CD4-positive, alpha-beta memory T cell (primary cell): ENCODE measurements around the gene TEAD1. TPM values are rescaled to one million over a fixed set of nuclear protein-coding genes. Genes with fewer than 3 reads are reported as not detected.

Experiments used
- CTCF ChIA-PET: fragments of 350-600 bp; sonication (Branson Sonifier 250); formaldehyde crosslinking; loops from one replicate; lab custom pipeline; 2021; ENCODE audit warnings: inconsistent platforms; ENCODE audit not compliant: partially characterized antibody; lab: Charles Lee
- POLR2A ChIA-PET: fragments of 350-600 bp; sonication (Branson Sonifier 250); formaldehyde crosslinking; loops from one replicate; lab custom pipeline; 2021; ENCODE audit not compliant: partially characterized antibody; lab: Charles Lee
- DNase-seq, 5 donors: peaks; one replicate each; pipeline versions ENCODE4 v3.0.0 to v3.0.0-alpha.2; 2020 to 2022; ENCODE audit warnings: mixed read lengths in 1 of 5
- H3K27ac ChIP-seq: one replicate; pipeline ENCODE4 v1.7.0; 2013; ENCODE audit warnings: low read depth, low read length
- H3K27me3 ChIP-seq: 2 replicates; pipeline ENCODE4 v1.7.0; 2013; ENCODE audit warnings: mild to moderate bottlenecking, low read length, moderate library complexity; ENCODE audit not compliant: insufficient read depth
- H3K36me3 ChIP-seq: 2 replicates; pipeline ENCODE4 v1.7.0; 2013; ENCODE audit warnings: mild to moderate bottlenecking, low read length, moderate library complexity; ENCODE audit not compliant: insufficient read depth
- H3K4me1 ChIP-seq: 2 replicates; pipeline ENCODE4 v1.7.0; 2013; ENCODE audit warnings: mild to moderate bottlenecking, low read length, moderate library complexity; ENCODE audit not compliant: insufficient read depth
- H3K4me3 ChIP-seq, 2 donors: one replicate each; pipeline ENCODE4 v1.7.0; 2013; ENCODE audit warnings: low read length in 2 of 2, mild to moderate bottlenecking in 1 of 2
- H3K9me3 ChIP-seq, 2 donors: one replicate each; pipeline ENCODE4 v1.7.0; 2013; ENCODE audit warnings: low read length in 2 of 2, control low read depth in 1 of 2; ENCODE audit not compliant: control insufficient read depth in 1 of 2
- H3K27ac Mint-ChIP-seq, 7 donors: one replicate each; pipeline ENCODE4 v1.8.0; 2020 to 2021; ENCODE audit warnings: mixed read lengths in 7 of 7, mild to moderate bottlenecking in 6 of 7, inconsistent platforms in 3 of 7, moderate library complexity in 3 of 7
- H3K27me3 Mint-ChIP-seq, 2 donors: one replicate each; pipeline ENCODE4 v1.8.0; 2020 to 2021; ENCODE audit warnings: mixed read lengths in 2 of 2
- H3K36me3 Mint-ChIP-seq, 2 donors: one replicate each; pipeline ENCODE4 v1.8.0; 2020 to 2021; ENCODE audit warnings: mixed read lengths in 2 of 2, inconsistent platforms in 1 of 2, mild to moderate bottlenecking in 1 of 2
- H3K4me1 Mint-ChIP-seq, 4 donors: one replicate each; pipeline ENCODE4 v1.8.0; 2020 to 2021; ENCODE audit warnings: mixed read lengths in 4 of 4, mild to moderate bottlenecking in 1 of 4
- H3K4me3 Mint-ChIP-seq, 8 donors: one replicate each; pipeline ENCODE4 v1.8.0; 2020 to 2021; ENCODE audit warnings: mixed read lengths in 8 of 8, mild to moderate bottlenecking in 7 of 8, moderate library complexity in 6 of 8, inconsistent platforms in 3 of 8
- H3K9me3 Mint-ChIP-seq, 8 donors: one replicate each; pipeline ENCODE4 v1.8.0; 2020 to 2021; ENCODE audit warnings: mixed read lengths in 8 of 8, mild to moderate bottlenecking in 5 of 8, inconsistent platforms in 3 of 8, moderate library complexity in 1 of 8
- intact Hi-C: fragments of 100-400 bp; cut with micrococcal nuclease; formaldehyde crosslinking; loops from one replicate; pipeline ENCODE4 v1.15.1; 2023
- polyA plus RNA-seq, 2 donors: library from polyadenylated mRNA; unstranded; fragments of 300-500 nt; fragmentation: Illumina TruSeq; gene quantifications; one replicate each; pipeline ENCODE4 v1.2.3, GENCODE V29; 2021
- total RNA-seq, 2 experiments: library from RNA; stranded (reverse); gene quantifications; one replicate each; pipeline ENCODE4 v1.2.3, GENCODE V29; 2021

TEAD1 gene
- total and polyA plus RNA-seq, 4 experiments from 2014 or later: 0.15 to 1.1 (median 0.52) TPM; not detected in 1

DNA sequence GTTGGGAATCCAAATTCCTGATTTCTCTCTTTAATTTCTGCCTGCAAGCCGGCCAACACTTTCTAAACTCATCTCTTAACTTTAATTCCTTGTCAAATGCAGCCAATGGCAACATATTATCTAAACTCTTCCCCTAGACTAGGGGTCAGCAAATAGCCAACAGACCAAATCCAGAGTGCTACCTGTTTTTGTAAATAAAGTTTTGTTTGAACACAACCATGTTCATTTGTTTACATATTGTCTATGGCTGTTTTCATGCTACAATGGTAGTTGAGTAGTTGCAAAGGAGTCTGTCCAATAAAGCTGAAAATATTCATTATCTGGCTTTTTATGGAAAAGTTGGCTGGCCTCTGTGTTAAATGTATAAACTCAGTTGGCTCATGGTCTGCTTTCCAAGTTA, 297.7 kb downstream of the TEAD1 start:
- H3K36me3 Mint-ChIP-seq: no peaks in the 10 kb centered on the region
- Histone ChIP-seq H3K27me3 (no peaks in the 10 kb centered on the region), H3K4me3 (no peak overlapping the region), H3K4me1 (no peaks in the 10 kb centered on the region), H3K36me3 (no peaks in the 10 kb centered on the region), H3K27ac (no peak overlapping the region), H3K9me3 (no peaks in the 10 kb centered on the region)
- H3K9me3 Mint-ChIP-seq: peaks cover 0 to 1% (median 0%) of the 10 kb centered on the region in 8 donors
- ChIA-PET CTCF (interaction anchor here (0.6 kb wide), 1 partner anchor 50 kb away, joined by 5 read pairs; no protein-coding TSS in a partner anchor), POLR2A (no interaction called here)
- intact Hi-C loops: no loop called here
- H3K27me3 Mint-ChIP-seq: peaks cover 10 to 13% of the 10 kb centered on the region in 2 donors
- no peaks in the 10 kb centered on the region for H3K4me1 Mint-ChIP-seq
- DNase-seq: no peak
- H3K27ac Mint-ChIP-seq: no peak overlapping the region
- H3K4me3 Mint-ChIP-seq: no peak overlapping the region

- Histone ChIP-seq H3K4me3 (no peak overlapping the region), H3K27me3 (no peaks in the 10 kb centered on the region), H3K9me3 (no peaks in the 10 kb centered on the region), H3K4me1 (no peaks in the 10 kb centered on the region), H3K36me3 (no peaks in the 10 kb centered on the region), H3K27ac (no peak overlapping the region)
- CTCF ChIA-PET: interaction anchor here (3.1 kb wide), 1 partner anchor 9 kb away, joined by 21 read pairs; no protein-coding TSS in a partner anchor
- Mint-ChIP-seq H3K9me3 (peaks cover 0 to 1% (median 0%) of the 10 kb centered on the region in 8 donors), H3K27ac (no peak overlapping the region), H3K4me1 (no peaks in the 10 kb centered on the region), H3K27me3 (peaks cover 6 to 9% of the 10 kb centered on the region in 2 donors), H3K36me3 (no peaks in the 10 kb centered on the region), H3K4me3 (no peak overlapping the region)
- intact Hi-C loops: no loop called here
- DNase-seq: no peak
- POLR2A ChIA-PET: no interaction called here
Observed at GRCh38 chr11:12973528-12974181, 299.4 kb downstream of the TEAD1 start.

- ChIA-PET POLR2A (no interaction called here), CTCF (interaction anchor here (3.1 kb wide), 1 partner anchor 10 kb away, joined by 21 read pairs; no protein-coding TSS in a partner anchor)
- Histone ChIP-seq H3K4me3 (no peak overlapping the region), H3K4me1 (no peaks in the 10 kb centered on the region), H3K27ac (no peak overlapping the region), H3K27me3 (no peaks in the 10 kb centered on the region), H3K9me3 (no peaks in the 10 kb centered on the region), H3K36me3 (no peaks in the 10 kb centered on the region)
- Mint-ChIP-seq H3K9me3 (peaks cover 0 to under 1% (median 0%) of the 10 kb centered on the region in 8 donors), H3K4me1 (no peaks in the 10 kb centered on the region), H3K27me3 (peaks cover 6 to 8% of the 10 kb centered on the region in 2 donors), H3K4me3 (no peak overlapping the region), H3K36me3 (no peaks in the 10 kb centered on the region), H3K27ac (no peak overlapping the region)
- DNase-seq: no peak
- intact Hi-C loops: no loop called here
Observed at GRCh38 chr11:12975195-12975594, 301.0 kb downstream of the TEAD1 start.

DNA sequence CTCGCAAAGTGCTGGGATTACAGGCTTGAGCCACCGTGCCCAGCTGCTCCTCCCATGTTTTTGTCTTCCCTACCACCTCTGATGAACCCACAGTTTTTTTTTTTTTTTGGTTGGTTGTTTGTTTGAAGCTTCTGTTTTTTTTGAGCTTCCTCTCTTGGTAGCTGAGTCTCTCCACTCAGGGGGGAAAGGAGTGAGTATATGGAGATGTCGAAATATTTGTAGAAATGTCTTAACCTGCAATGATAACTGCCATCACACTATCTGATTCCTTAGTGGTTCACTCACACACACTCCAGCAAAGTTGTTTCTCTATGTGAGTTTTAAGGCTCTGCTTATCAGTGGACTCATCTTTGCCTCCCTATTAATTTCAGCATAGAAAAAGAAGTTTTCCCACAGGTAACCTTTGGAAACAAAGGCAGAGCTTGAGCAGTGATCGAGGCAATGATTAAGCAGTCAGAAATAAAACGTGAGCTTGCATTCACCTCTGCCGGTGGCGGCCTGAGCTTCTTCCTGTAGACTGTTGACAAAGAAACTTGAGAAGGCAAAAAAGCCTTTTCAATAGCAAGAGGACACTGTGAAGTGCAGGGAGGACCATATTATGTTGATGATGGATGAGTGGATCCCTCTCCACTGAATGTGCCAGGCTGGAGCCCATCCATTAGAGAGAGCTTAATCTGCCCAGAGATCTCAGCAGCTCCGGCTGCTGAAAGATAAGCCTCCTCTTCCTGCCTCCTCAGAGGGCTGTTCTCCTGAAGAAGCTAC, 305.9 kb downstream of the TEAD1 start:
- Histone ChIP-seq H3K4me1 (no peaks in the 10 kb centered on the region), H3K36me3 (no peaks in the 10 kb centered on the region), H3K4me3 (no peak overlapping the region), H3K27ac (no peak overlapping the region), H3K27me3 (no peaks in the 10 kb centered on the region), H3K9me3 (no peaks in the 10 kb centered on the region)
- no peak for DNase-seq
- peaks cover 4 to 8% of the 10 kb centered on the region in 2 donors for H3K27me3 Mint-ChIP-seq
- intact Hi-C loops: no loop called here
- H3K27ac Mint-ChIP-seq: no peak overlapping the region
- ChIA-PET POLR2A (no interaction called here), CTCF (interaction anchor here (0.9 to 1.2 kb wide), 2 partner anchors 17 to 91 kb away, joined by 4 to 5 read pairs; no protein-coding TSS in a partner anchor)
- no peaks in the 10 kb centered on the region for H3K9me3 Mint-ChIP-seq
- no peaks in the 10 kb centered on the region for H3K36me3 Mint-ChIP-seq
- no peak overlapping the region for H3K4me3 Mint-ChIP-seq
- H3K4me1 Mint-ChIP-seq: no peaks in the 10 kb centered on the region

DNA sequence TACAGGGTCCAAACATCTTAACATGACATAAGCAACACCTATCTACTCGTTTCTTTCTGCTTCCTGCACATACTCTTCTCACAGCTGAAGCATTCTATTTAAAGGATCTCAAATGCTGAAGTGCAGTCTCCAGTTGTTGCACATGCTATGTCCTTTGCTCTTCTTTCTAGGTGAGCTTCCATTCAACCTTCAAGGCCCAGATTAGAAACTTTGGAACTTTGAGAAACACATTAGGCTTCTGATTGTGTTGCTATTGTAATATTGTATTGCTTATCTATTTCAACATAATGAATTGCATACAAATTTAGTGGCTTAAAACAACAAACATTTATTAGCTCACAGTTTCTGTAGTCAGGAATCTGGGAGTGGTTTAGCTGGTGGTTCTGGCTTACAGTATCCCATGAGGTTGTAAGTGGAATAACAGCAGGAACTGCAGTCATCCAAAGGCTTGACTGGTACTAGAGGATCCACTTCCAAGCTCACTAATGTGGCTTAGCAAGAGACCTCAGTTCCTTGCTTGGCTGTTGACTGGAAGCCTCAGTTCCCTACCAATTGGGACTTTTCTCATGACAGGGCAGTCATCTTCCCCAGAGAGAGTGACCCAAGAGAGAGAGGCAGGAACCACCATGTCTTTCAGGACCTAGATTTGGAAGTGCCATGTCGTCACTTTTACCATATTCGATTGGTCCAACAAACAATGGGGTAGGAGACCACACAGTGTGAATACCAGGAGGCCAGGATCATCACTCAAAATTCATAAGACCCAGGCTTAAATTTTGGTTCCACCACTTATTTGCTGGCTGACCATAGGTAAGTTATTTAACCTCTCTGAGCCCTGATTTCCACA, 307.7 kb downstream of the TEAD1 start:
- H3K36me3 ChIP-seq: no peaks in the 10 kb centered on the region
- peaks cover 4 to 16% of the 10 kb centered on the region in 2 donors for H3K27me3 Mint-ChIP-seq
- intact Hi-C loops: no loop called here
- H3K27ac Mint-ChIP-seq: no peak overlapping the region
- POLR2A ChIA-PET: no interaction called here
- no peak overlapping the region for H3K4me3 ChIP-seq
- DNase-seq: no peak
- no peak overlapping the region for H3K4me3 Mint-ChIP-seq
- no peaks in the 10 kb centered on the region for H3K36me3 Mint-ChIP-seq
- H3K9me3 Mint-ChIP-seq: no peaks in the 10 kb centered on the region
- CTCF ChIA-PET: no interaction called here
- no peaks in the 10 kb centered on the region for H3K9me3 ChIP-seq
- H3K27me3 ChIP-seq: no peaks in the 10 kb centered on the region
- H3K4me1 ChIP-seq: no peaks in the 10 kb centered on the region
- no peak overlapping the region for H3K27ac ChIP-seq
- H3K4me1 Mint-ChIP-seq: no peaks in the 10 kb centered on the region

GRCh38 chr11:12983336-12983735, 309.1 kb downstream of the TEAD1 start:
- Mint-ChIP-seq H3K4me3 (no peak overlapping the region), H3K27ac (no peak overlapping the region), H3K9me3 (no peaks in the 10 kb centered on the region), H3K27me3 (peaks cover 4 to 15% of the 10 kb centered on the region in 2 donors), H3K36me3 (no peaks in the 10 kb centered on the region), H3K4me1 (no peaks in the 10 kb centered on the region)
- intact Hi-C loops: no loop called here
- H3K4me3 ChIP-seq: no peak overlapping the region
- H3K27ac ChIP-seq: no peak overlapping the region
- CTCF ChIA-PET: no interaction called here
- H3K27me3 ChIP-seq: no peaks in the 10 kb centered on the region
- H3K4me1 ChIP-seq: no peaks in the 10 kb centered on the region
- H3K36me3 ChIP-seq: no peaks in the 10 kb centered on the region
- H3K9me3 ChIP-seq: no peaks in the 10 kb centered on the region
- POLR2A ChIA-PET: interaction anchor here (0.6 kb wide), 1 partner anchor 484 kb away, joined by 3 read pairs; no protein-coding TSS in a partner anchor
- no peak for DNase-seq
